Measurements from ENCODE around the gene CHPT1.
"Not testable (repeated sequence)": the region's sequence is repeated elsewhere in the genome, so short reads cannot be mapped to it uniquely, and the experiment has no call there.

Gene CHPT1

DNA sequence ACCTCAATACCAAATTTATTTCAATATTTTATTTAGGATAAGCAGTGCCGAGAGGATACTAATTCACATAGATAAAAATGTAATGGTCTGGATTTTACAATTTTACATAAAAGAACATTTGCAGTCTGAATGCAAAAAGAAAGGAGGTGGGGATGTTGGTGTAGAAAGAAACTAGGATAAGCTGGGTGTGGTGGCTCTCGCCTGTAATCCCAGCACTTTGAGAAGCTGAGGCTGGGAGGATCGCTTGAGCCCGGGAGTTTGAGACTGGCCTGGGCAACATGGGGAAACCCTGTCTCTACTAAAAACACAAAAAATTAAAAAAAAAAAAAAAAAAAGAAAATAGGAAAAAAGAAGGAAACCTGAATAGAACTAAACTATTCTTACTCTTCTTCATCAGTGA lies 25.0 kb downstream of the CHPT1 start:
- no peak for DNase-seq (ENCODE audit: low read depth in 2 of 2)

DNA sequence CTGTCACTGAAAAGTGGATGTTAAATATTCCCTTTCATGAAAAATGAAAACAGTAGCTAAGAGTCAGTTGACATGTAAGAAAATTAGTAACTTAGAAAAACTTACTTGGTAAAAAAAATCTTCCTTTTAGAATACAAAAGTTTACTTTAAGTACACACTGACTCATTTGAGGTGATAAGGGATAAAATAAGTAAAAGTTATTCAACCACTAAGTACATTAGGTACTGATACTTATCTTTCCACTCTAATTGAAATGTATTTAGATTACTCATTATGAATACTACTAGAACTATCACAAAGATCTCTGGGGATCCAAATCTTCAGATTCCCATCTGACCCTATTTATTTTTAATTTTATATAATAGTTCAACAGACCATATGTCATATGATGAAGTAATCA lies 29.7 kb downstream of the CHPT1 start:
- no peak for DNase-seq (ENCODE audit: low read depth in 2 of 2)

DNA sequence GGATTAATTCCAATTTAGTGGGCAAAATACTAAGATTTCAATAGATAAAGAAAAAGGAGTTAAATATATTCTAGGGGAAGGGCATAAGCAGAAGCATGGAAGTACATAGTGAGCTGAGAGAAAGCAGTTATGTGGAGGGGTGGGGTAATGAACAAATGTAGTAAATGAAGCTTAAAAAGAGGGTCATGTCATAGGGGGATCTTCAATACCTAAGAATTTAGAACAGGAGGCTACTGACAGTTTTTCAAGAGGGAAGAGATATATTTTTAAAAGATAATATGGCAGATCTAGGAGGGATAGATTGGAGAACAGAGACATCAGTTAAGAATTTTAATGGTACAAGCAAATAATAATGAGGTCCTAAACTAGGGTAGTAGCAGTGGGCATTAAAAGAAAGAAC lies 32.4 kb downstream of the CHPT1 start:
- DNase-seq (ENCODE audit: low read depth in 2 of 2): no peak

DNA sequence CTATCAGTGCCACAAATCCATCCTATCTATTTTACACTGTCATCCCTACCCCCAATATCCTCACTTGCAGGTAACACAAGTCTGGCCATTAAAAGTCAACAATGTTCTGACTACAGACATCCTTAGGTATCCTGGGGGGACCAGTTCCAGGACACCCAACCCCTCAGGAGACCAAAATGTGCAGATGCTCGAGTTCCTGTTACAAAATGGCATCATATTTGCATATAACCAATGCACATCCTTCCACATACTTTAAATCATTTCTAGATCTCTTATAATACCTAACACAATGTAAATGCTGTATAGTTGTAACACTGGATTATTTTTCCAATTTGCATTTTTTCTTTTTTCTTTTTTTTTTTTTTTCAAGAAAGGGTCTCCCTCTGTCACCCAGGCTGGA lies 34.9 kb downstream of the CHPT1 start:
- DNase-seq (ENCODE audit: low read depth in 2 of 2): no peak

DNA sequence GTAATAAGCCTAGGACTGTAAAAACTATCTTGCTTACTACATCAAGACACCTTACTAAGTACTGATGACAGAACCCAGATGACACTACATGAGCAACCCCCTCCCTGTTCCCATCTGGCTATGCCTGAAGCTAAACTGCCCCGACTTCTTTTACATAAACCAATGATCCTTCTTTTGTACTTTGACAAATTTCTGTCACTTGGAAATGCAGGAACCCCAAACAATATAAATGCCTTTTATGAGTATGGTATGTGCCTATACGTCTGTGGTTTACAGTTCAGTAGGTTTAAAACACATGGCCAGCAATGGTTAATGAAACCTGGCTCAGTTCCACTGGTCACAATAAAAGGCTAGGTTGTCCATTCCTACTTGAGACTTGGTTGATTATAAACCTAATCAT lies 35.7 kb downstream of the CHPT1 start:
- DNase-seq (ENCODE audit: low read depth in 2 of 2): no peak

DNA sequence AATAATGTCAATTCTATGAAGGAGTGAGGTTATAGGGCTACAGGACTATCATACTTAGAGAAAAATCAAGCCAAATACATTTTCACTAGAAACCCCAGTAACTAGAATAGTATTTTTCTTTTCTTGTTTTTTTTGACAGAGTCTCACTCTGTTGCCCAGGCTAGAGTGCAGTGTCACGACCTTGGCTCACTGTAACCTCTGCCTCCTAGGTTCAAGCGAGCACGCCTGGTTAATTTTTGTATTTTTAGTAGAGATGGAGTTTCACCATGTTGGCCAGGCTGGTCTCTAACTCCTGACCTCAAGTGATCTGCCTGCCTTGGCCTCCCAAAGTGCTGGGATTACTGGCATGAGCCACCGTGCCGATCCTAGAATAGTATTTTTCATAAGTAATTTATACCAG lies 37.0 kb downstream of the CHPT1 start:
- DNase-seq (ENCODE audit: low read depth in 2 of 2): not testable (repeated sequence)

DNA sequence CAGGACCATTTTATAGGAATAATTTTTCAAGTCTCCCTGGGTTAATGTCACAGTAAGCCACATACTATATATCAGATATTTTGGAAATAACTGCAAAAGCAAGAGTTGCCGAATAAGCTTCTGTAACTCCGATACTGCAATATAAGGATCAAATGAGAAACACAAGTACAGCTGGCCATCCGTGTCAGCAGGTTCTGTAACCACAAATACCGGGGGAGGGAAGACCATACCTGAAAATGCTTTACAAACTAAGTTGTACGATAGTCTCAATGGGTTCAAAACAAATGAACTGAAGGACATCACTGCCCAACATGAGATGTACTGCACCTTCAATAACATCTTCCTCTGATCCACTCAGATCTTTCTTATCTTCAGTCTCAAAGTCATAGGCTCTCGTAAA lies 40.0 kb downstream of the CHPT1 start:
- no peak for DNase-seq (ENCODE audit: low read depth in 2 of 2)

DNA sequence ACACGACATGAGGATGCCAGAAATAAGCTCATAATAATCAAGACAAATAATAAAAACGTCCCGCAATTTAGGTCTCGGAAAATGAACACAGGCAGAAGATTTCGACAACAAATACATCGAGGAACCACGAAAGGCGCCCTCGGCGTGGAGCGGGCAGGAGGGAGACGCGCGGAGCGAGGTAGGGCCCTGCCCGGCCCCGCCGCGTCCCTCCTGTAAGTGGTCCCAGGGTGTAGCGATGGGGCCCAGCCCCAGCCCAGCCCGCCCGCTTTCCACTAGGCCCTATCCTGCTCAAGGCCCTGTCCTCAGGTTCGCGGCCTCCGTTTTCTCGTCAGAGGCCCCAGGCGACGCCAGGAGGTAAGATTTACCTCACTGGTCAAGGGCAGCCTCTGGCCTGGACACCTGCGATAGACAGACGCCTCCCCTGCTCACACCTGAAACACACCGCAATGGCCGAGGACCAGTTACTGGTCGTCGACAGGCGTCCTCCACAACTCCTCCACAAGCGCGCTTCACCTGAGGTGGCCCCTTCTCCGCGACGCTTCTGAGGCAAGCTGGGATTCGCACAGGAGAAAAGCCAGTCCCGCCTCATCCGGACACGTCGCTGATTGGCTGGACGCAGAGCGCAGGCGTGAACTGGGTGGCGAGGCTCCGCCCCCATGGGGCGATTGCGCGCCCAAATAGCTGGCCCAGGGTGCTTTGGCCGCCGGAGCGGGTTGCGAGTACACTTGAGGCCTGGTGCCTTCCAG lies 41.7 kb downstream of the CHPT1 start, which contains the start of gene SYCP3:
Gene SYCP3, minus strand, starts transcription at position 543 of the 746 bp plus-strand sequence. CDS start 1,527 bp downstream, outside the sequence.
- no peak for DNase-seq (ENCODE audit: low read depth in 2 of 2)

DNA sequence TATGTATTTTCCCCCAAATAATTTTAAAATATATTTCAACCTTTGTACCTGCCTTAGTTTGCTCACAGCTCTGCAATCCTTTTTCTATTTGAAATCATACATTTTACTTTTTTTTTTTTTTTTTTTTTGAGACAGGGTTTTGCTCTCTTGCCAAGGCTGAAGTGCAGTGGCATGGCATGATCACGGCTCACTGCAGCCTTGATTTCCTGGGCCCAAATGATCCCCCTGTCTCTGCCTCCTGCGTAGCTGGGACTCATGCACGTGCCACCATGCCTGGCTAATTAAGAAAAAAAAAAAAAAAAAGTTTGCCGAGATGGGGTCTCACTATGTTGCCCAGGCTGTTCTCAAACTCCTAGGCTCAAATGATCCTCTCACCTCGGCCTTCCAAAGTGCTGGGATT lies 43.1 kb downstream of the CHPT1 start:
- DNase-seq (ENCODE audit: low read depth in 2 of 2): no peak

DNA sequence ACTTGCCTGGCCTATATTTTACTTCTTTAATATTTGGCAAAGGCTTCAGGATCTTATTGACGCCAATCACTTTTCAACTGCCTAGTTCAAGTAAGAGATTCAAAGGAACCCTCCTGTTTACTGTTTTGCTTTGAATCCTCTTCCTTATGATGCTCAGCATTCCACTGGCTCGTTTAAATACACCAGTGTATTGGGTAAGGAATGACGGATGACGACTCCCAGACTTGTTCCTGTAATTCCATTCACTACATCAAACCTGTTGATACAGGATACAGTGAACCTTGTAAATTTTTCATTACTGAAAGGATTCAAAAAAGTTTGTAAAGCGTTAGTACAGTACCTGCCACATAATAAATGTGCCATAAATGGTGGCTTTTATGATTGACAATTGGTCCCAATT lies 43.5 kb downstream of the CHPT1 start:
- no peak for DNase-seq (ENCODE audit: low read depth in 2 of 2)

DNA sequence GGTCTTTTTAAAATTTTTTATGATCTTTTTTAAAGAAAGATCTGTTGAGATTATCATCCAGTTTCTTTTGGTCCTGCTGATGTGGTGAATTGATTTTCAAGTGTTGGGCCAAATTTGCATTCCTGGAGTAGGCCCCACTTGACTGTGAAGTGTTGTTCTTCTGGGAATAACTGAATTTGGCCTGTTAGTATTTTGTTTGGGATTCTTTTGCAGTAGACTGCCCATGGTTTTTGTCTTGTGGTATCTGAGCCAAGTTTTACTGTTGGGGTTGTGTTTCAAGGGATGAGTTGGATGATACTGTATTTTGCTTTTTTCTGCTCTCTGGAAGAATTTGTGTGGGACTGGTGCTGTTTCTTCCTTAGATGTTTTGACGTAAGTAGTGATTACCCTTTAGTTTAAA lies 45.8 kb downstream of the CHPT1 start:
- DNase-seq (ENCODE audit: low read depth in 2 of 2): no peak

DNA sequence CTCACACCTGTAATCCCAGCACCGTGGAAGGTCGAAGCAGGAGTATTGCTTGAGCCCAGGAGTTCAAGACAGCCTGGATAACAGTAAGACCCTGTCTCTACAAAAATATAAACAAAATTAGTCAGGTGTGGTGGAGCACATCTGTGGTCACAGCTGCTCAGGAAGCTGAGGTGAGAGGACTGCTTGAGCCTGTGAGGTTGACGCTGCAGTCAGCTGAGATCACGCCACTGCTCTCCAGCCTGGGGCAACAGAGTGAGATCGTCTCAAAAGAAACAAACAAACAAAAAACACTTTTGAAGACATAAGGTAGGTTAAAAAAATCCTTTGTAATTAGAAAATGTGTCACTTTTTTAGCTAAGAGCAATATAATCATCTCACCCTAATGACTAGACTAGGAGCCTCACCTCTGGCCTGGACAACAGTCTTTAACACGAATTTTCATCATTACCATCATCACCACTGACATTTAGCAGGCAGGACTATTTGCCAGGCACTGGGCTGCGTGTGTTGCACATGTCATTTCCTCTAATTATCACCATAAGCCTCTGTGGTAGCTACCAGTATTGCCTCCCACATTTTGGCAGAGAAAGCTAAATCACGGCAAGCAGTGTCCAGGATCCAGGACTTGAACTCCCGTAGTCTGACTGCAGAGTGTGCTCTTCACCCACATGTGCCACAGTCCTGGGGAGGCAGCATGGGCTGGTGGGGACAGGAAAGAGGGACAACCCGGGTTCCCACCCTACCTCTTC lies 46.5 kb downstream of the CHPT1 start:
- DNase-seq (ENCODE audit: low read depth in 2 of 2): no peak

DNA sequence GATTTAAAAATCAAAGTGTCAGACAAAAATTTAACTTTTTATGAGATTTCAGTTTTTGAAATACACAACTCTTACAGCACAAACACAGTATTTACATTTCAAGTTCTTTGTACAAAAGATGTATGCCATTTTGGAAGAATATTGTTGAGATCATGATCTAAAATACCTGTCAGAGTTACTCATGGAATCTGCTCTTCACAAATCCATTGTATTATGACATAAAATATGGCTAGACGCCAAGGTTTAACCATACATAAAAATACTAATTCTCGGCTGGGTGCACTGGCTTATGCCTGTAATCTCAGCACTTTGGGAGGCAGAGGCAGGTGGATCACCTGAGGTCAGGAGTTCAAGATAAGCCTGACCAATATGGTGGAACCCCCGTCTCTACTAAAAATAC lies 48.0 kb downstream of the CHPT1 start:
- no peak for DNase-seq (ENCODE audit: low read depth in 2 of 2)

DNA sequence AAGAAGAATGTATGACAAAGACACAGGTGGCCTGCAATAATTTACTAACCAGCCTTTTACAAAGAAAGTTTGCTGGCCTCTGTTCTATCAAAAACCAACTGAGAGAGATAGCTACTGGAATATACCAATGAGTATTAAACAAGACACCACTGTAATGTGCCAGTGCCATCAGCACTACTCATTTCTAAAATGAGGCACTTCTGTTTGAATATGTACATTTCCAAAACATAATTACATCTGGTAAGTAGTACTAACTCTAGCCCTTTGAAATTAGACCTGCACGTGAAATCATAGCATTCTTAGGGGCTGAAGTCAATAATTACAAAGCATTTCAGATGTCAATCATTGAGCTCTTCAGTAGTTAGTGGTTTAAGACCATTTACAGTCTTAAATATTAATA lies 48.8 kb downstream of the CHPT1 start:
- DNase-seq (ENCODE audit: low read depth in 2 of 2): no peak

DNA sequence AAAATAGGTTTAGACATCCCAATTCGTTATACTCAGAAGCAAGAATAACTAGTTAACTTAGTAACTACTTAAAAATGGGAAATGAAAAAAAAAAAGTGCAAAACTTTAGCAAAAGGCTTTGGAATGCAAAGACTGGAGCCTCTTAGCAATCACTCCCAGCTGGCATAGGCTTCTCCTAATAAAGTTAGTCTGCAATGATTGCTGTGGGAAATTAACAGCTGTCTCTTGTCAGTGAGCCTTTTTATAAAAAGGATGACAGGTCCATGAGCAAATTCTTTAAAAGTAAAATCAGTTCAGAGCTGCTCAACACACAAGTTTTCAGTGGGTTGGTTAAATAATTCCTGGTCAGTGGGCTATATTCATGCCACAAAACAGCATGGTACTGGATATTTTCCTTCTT lies 49.2 kb downstream of the CHPT1 start:
- DNase-seq (ENCODE audit: low read depth in 2 of 2): no peak

DNA sequence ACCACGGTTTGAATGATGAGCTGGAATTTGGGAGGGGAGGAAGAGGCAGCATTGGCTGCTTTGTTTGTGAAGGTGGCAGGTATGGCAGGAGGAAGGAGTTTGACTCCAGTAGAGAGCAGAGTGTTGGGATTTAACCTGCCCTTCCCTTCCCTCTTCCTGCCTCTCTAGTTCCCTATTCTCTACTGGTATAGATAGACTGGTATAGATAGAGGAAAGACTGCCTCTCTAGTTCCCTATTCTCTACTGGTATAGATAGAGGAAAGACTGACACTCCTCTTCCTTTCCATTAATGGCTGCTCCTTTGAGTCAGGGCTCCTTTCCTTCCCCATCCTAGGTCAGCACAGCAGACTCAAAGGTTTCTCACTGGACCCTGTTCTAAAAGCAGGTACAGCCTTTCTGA lies 50.3 kb downstream of the CHPT1 start:
- no peak for DNase-seq (ENCODE audit: low read depth in 2 of 2)

DNA sequence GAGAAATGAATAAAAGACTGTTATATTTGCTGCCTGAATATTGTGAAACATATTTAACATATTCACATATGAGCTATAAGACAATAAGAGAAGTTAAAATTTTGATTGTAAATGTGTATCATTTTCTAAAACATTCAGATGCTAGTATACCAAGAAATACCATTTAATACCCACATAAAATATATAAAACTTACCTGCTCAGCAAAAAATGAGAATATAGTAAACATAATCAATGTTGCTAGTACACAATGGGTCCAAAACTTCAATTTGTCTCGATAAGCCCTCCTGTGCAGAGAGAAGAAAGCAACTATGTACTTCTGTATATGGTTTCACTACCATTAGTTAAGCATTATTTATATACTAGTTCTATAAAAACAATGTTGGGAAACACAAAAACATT lies 51.5 kb downstream of the CHPT1 start:
- no peak for DNase-seq (ENCODE audit: low read depth in 2 of 2)

DNA sequence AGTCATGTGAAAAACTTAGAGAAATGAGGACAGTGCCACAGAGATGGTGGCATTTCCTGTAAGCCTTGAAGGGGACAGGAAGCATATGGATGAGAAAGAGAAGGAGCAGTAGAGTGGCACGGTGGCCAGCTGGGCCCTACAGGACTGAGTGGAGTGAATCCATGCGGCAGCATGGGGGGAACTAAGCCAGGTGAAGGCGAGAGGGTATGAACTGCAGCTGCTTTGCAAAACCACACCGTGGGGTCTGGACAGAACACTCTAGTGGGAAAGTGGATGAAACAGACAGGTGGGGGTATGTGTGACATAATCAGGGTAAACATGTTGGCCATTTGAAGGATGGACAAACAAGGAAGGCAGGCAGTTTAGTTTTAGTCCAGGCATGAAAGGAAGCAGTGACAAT lies 52.2 kb downstream of the CHPT1 start:
- DNase-seq (ENCODE audit: low read depth in 2 of 2): no peak

DNA sequence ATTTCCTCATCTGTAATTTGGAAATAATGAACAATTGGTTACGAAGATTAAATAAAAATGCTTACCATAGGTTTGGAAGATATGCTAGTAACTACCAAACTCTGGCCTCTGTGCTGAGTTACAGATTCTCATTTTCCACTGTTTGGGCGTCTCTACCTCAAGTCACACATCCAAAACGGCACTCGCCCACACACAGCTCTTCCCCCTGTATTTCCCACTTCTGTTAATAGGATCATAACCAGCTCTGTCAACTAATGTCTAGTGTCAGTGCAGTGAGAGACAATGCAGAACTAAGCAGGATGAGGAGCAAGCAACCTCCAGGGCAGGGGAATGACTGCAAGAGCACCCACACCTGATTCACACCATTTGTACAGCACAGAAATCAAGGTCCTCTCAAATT lies 52.7 kb downstream of the CHPT1 start:
- no peak for DNase-seq (ENCODE audit: low read depth in 2 of 2)

DNA sequence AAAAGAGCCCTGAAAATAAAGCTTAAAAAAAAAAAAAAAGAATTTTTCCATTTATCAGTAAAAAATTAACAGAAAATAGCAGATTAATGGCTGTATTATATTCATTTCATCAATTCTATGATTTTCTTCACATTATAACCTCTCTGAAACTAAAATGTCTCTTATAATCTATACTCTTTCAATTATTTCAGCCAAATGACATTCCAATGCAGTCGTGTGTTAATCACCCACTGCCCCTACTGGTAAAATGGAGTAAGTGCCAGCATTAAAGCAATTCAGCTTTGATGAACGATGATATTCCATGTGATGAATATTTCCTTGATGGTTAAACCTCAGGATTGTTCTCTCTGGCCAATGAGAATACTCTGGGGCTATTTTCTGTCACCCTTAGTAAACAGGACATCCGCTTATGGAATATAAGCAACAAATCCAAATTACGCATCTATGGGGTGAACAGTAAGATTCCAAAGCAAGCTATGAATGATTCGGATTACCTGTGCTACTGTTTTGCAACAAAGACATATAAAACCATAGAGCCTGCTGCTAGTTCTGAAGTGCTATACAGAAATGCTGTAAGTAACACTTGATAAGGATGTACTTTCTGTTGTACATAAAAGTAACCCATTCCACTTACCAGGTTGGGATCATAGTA lies 62.1 kb downstream of the CHPT1 start:
- no peak for DNase-seq (ENCODE audit: low read depth in 2 of 2)

DNA sequence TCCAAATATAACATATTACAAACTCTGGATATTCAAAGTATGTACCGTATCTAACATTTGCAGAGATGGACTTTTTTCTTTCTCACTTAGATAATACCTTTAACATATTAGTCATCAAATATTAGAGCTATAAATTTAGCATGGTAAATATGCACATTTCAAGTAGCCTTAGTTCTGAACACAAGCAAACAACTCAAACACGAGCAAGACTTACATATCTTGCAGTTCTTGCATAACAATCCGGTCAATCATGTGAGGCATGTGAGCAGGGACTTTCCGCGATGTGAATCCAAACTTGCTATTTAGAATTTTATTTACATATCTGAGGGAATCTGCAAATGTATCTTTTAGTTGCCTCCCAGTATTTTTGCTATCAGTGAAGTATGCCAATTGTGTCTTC lies 63.9 kb downstream of the CHPT1 start:
- no peak for DNase-seq (ENCODE audit: low read depth in 2 of 2)

DNA sequence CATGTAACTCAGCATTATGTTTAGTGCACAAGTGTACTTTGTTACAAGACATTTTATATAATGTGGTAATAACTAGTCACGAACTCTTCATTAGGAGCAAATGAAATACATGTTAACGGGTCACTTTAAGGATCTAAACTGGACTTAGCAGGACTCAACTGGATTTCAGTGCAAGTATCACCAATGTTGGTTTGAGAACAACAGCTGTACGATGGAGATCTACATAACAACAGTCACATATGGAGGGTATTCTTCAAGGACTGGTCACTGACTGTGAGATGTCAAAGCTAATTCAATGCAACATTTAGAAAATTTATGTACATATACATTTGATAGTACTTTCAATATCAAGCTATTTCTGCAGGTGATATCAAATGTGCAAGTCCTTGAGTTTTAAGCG lies 64.3 kb downstream of the CHPT1 start:
- DNase-seq (ENCODE audit: low read depth in 2 of 2): no peak
